Transverse colon (tissue), 4 donors: Measurements from ENCODE around the gene TMEM235.

Experiments used
- CTCF ChIP-seq, 5 experiments: fragments of 200-600 bp in 3 of 5; fragments of 450-650 bp in 2 of 5; sonication (generic) in 3 of 5; IDR thresholded peaks; 1 replicate in 2 of 5; 2 replicates in 3 of 5; pipeline ENCODE4 v1.5.1; 2016 to 2017; ENCODE audit warnings: antibody characterized with exemption in 5 of 5, inconsistent platforms in 3 of 5, mild to moderate bottlenecking in 2 of 5, moderate library complexity in 1 of 5
- EP300 ChIP-seq: sonication (generic); formaldehyde crosslinking; IDR thresholded peaks from one replicate; pipeline ENCODE4 v1.6.1; 2017; ENCODE audit warnings: antibody characterized with exemption, low read depth
- POLR2AphosphoS5 ChIP-seq, 3 donors: sonication (generic); formaldehyde crosslinking; IDR thresholded peaks; one replicate each; pipeline ENCODE4 v1.6.1; 2016; ENCODE audit warnings: antibody characterized with exemption in 3 of 3

- no peak for TF ChIP-seq CTCF (IDR thresholded peaks at IDR 0.05)
- no peak for TF ChIP-seq POLR2AphosphoS5 (IDR thresholded peaks at IDR 0.05)
- no peak for TF ChIP-seq EP300
These were observed 49.9 kb downstream of the TMEM235 start for GRCh38 chr17:78281249-78281845.
